Transverse colon (tissue), 4 donors: ENCODE data around the gene NAALADL2. TPM values are rescaled to one million over a fixed set of nuclear protein-coding genes. Genes with fewer than 3 reads are reported as not detected.

Experiments
- DNase-seq: peaks from one replicate; pipeline ENCODE4 v3.0.0-alpha.2; 2019
- H3K27ac ChIP-seq, 4 donors: fragments of 200-600 bp; sonication (generic); 2 replicates each; pipeline ENCODE4 v1.5.1; 2016 to 2018; ENCODE audit warnings: inconsistent platforms in 4 of 4
- H3K27me3 ChIP-seq: fragments of 200-600 bp; sonication (generic); 2 replicates; pipeline ENCODE4 v1.5.1; 2017; ENCODE audit warnings: inconsistent platforms
- H3K36me3 ChIP-seq, 4 donors: fragments of 200-600 bp; sonication (generic); 2 replicates each; pipeline ENCODE4 v1.5.1; 2017 to 2019; ENCODE audit warnings: inconsistent platforms in 4 of 4
- H3K4me1 ChIP-seq, 4 donors: fragments of 200-600 bp; sonication (generic); 2 replicates each; pipeline ENCODE4 v1.5.1; 2017 to 2020; ENCODE audit warnings: inconsistent platforms in 4 of 4
- H3K4me3 ChIP-seq, 4 donors: fragments of 200-600 bp; sonication (generic); 1 replicate in 1 of 4; 2 replicates in 3 of 4; pipeline versions ENCODE4 v1.5.1 to v1.6.1; 2017 to 2019; ENCODE audit warnings: inconsistent platforms in 4 of 4
- H3K9me3 ChIP-seq, 2 donors: fragments of 200-600 bp; sonication (generic); 2 replicates each; pipeline ENCODE4 v1.5.1; 2017 to 2019; ENCODE audit warnings: inconsistent platforms in 2 of 2
- EP300 ChIP-seq: sonication (generic); formaldehyde crosslinking; IDR thresholded peaks from one replicate; pipeline ENCODE4 v1.6.1; 2017; ENCODE audit warnings: antibody characterized with exemption, low read depth
- POLR2A ChIP-seq: fragments of 450-650 bp; IDR thresholded peaks from one replicate; pipeline ENCODE4 v1.6.1; 2016; ENCODE audit warnings: antibody characterized with exemption, mild to moderate bottlenecking, moderate library complexity
- POLR2AphosphoS5 ChIP-seq, 3 donors: sonication (generic); formaldehyde crosslinking; IDR thresholded peaks; one replicate each; pipeline ENCODE4 v1.6.1; 2016; ENCODE audit warnings: antibody characterized with exemption in 3 of 3
- WGBS, 2 donors: methylation state at CpG; one replicate each; pipeline ENCODE4 v1.1.5; 2018; ENCODE audit warnings: low coverage in 1 of 2; 5-methylcytosine and 5-hydroxymethylcytosine counted together
- in situ Hi-C, 4 donors: fragments of 200-750 bp; cut with MboI; loops; one replicate each; pipeline versions ENCODE4 v1.15.0 to v1.15.1; 2017; ENCODE audit warnings: low sequenced_read_pairs in 3 of 4, low pct_ligation_motif_present in 1 of 4, low pct_unique_long_range_greater_than_20kb in 1 of 4
- intact Hi-C: fragments of 100-400 bp; cut with DNase I; formaldehyde crosslinking; loops from one replicate; pipeline ENCODE4 v1.15.1; 2023; ENCODE audit warnings: low total_unique reads
- total RNA-seq, 4 donors: library from RNA; depleted of rRNA; stranded (reverse); fragments of >200 nt; gene quantifications; one replicate each; pipeline ENCODE4 v1.1.0, GENCODE V29; 2016
- TF ChIP-seq, protein P1 (sequence below), 5 experiments: fragments of 200-600 bp in 3 of 5; fragments of 450-650 bp in 2 of 5; sonication (generic) in 3 of 5; IDR thresholded peaks; 1 replicate in 2 of 5; 2 replicates in 3 of 5; pipeline ENCODE4 v1.5.1; 2016 to 2017; ENCODE audit warnings: antibody characterized with exemption in 5 of 5, inconsistent platforms in 3 of 5, mild to moderate bottlenecking in 2 of 5, moderate library complexity in 1 of 5

NAALADL2 gene
- total RNA-seq, 4 donors from 2014 or later = 10.1 to 22.7 (median 15.1) TPM

DNA sequence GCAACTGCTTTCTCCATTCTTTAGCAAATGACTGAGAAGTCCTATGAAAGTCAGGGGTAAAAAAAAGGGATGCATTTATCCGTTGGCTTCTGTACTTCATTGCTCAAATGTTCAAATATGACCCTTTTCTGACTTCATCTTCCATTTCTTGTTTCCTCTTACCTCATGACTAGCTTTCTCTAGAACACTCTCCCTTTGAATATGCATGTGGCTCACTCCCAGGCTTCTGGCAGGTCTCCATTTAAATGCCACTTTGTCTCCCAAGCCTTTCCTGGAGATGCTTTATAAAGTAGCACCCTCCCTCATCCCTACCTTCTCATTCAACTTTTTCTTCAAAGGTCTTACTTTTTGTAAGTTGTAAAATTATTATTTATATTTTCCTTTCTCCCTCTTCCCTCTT, 781.8 kb downstream of the NAALADL2 start:
- H3K27me3 ChIP-seq = no peaks in the 10 kb centered on the region
- DNase-seq = no peak
- TF ChIP-seq POLR2AphosphoS5 (IDR thresholded peaks at IDR 0.05) = no peak
- TF ChIP-seq EP300 = no peak
- TF ChIP-seq, protein P1, sequence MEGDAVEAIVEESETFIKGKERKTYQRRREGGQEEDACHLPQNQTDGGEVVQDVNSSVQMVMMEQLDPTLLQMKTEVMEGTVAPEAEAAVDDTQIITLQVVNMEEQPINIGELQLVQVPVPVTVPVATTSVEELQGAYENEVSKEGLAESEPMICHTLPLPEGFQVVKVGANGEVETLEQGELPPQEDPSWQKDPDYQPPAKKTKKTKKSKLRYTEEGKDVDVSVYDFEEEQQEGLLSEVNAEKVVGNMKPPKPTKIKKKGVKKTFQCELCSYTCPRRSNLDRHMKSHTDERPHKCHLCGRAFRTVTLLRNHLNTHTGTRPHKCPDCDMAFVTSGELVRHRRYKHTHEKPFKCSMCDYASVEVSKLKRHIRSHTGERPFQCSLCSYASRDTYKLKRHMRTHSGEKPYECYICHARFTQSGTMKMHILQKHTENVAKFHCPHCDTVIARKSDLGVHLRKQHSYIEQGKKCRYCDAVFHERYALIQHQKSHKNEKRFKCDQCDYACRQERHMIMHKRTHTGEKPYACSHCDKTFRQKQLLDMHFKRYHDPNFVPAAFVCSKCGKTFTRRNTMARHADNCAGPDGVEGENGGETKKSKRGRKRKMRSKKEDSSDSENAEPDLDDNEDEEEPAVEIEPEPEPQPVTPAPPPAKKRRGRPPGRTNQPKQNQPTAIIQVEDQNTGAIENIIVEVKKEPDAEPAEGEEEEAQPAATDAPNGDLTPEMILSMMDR (IDR thresholded peaks at IDR 0.05) = no peak
- no peak for TF ChIP-seq POLR2A
- no peak overlapping the region for H3K4me3 ChIP-seq
- H3K27ac ChIP-seq = no peak overlapping the region
- H3K9me3 ChIP-seq = no peaks in the 10 kb centered on the region
- intact Hi-C loops = no loop called here
- WGBS, 2 donors = 76 to 86% methylated on average over 1 of the region's 1 CpG
- in situ Hi-C loops = no loop called here
- H3K36me3 ChIP-seq = no peaks in the 10 kb centered on the region
- H3K4me1 ChIP-seq = no peaks in the 10 kb centered on the region

- no peaks in the 10 kb centered on the region for H3K27me3 ChIP-seq
- no peaks in the 10 kb centered on the region for H3K9me3 ChIP-seq
- in situ Hi-C loops = no loop called here
- TF ChIP-seq, protein P1 (IDR thresholded peaks at IDR 0.05) = no peak
- no peak for TF ChIP-seq POLR2A
- no peak for TF ChIP-seq EP300
- TF ChIP-seq POLR2AphosphoS5 (IDR thresholded peaks at IDR 0.05) = no peak
- 69 to 79% methylated on average over 3 of the region's 3 CpGs for WGBS, 2 donors
- no peak overlapping the region for H3K27ac ChIP-seq
- H3K4me3 ChIP-seq = no peak overlapping the region
- H3K36me3 ChIP-seq = no peaks in the 10 kb centered on the region
- H3K4me1 ChIP-seq = no peaks in the 10 kb centered on the region
- no peak for DNase-seq
- intact Hi-C loops = no loop called here
Observed at GRCh38 chr3:175646865-175647264, 787.7 kb downstream of the NAALADL2 start.

GRCh38 chr3:175648899-175649298, 789.8 kb downstream of the NAALADL2 start:
- no peaks in the 10 kb centered on the region for H3K4me1 ChIP-seq
- no peaks in the 10 kb centered on the region for H3K9me3 ChIP-seq
- no peak overlapping the region for H3K4me3 ChIP-seq
- in situ Hi-C loops = no loop called here
- intact Hi-C loops = no loop called here
- no peak overlapping the region for H3K27ac ChIP-seq
- no peaks in the 10 kb centered on the region for H3K27me3 ChIP-seq
- TF ChIP-seq, protein P1 (IDR thresholded peaks at IDR 0.05) = no peak
- no peak for TF ChIP-seq POLR2AphosphoS5 (IDR thresholded peaks at IDR 0.05)
- no peak for TF ChIP-seq POLR2A
- no peak for TF ChIP-seq EP300
- no peaks in the 10 kb centered on the region for H3K36me3 ChIP-seq
- DNase-seq = no peak

GRCh38 chr3:175651716-175652115, 792.6 kb downstream of the NAALADL2 start:
- H3K4me1 ChIP-seq = no peaks in the 10 kb centered on the region
- no peaks in the 10 kb centered on the region for H3K36me3 ChIP-seq
- WGBS, 2 donors = 66 to 67% methylated on average over 5 of the region's 5 CpGs
- H3K27me3 ChIP-seq = no peaks in the 10 kb centered on the region
- TF ChIP-seq, protein P1 (IDR thresholded peaks at IDR 0.05) = no peak
- no peak for TF ChIP-seq EP300
- TF ChIP-seq POLR2AphosphoS5 (IDR thresholded peaks at IDR 0.05) = no peak
- no peak for TF ChIP-seq POLR2A
- H3K9me3 ChIP-seq = no peaks in the 10 kb centered on the region
- intact Hi-C loops (no loop called here), in situ Hi-C loops (no loop called here)
- H3K27ac ChIP-seq = no peak overlapping the region
- no peak for DNase-seq
- H3K4me3 ChIP-seq = no peak overlapping the region
